GM19238 (cell line): ENCODE measurements around the gene GNG7.
"Not testable (repeated sequence)": the region's sequence is repeated elsewhere in the genome, so short reads cannot be mapped to it uniquely, and the experiment has no call there.

ENCODE experiments used
- DNase-seq: peaks from one replicate; pipeline ENCODE4 v3.0.0; 2011; ENCODE audit warnings: low spot score; ENCODE audit not compliant: insufficient read length

The GNG7 gene

GRCh38 chr19:2475018-2475701 lies 227.3 kb downstream of the GNG7 start:
- no peak for DNase-seq

- peak; percentile 81 for DNase-seq
Observed at GRCh38 chr19:2474232-2475017, 228.1 kb downstream of the GNG7 start.

- not testable (repeated sequence) for DNase-seq
Observed at GRCh38 chr19:2469915-2470200, 232.6 kb downstream of the GNG7 start.

DNA sequence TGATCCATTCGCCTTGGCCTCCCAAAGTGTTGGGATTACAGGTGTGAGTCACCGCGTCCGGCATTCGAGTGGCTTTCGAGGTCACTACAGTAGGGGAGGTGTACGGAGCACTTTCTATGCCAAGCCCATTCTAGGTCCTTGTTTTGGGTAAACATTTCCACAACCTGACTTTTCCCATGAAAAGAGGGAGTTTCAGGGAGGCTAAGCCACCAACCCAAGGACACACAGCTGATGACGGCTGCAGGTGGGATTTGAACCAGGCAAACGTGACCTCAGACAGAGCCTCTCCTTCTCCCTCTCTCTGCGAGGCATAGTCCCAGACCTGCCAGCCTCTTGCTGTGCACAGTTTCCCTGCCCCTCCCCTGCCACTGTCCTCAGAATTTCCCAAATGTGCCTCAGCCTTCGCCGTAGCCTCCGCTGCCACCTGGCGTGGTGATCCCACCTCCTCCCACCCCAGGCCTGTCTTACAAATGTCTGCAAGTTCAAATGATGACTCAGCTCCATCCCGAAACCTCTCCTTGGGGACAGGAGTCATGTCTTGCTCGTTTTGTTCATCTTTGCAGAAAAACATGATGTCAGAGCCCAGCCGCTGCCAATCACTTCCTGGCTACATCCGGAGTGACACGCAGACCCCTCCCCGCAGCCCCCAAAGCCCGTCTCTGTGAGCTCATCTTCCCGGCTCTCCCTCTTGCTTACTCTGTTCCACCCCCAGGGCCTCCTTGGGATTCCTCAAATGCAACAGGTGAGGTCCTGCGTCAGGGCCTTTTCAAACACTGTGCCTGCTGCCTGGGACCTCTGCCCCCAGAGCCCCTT lies 233.2 kb downstream of the GNG7 start:
- no peak for DNase-seq

DNA sequence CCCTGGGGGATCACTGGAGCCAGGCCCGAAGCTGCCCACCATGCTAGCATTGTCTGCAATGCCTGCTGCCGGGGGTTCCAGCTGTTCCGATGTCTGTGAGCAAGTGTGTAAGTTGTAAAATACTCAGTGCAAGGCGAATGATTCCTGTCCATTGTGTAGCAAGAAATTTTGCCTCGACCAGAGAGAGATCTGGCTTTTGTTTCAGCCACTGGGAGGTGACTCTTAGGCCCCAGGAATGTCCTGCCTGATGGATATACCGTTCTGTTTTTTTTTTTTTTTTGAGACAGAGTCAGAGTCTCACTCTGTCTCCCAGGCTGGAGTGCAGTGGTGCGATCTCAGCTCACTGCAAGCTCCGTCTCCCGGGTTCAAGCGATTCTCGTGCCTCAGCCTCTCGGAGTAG lies 233.9 kb downstream of the GNG7 start:
- DNase-seq: no peak

DNA sequence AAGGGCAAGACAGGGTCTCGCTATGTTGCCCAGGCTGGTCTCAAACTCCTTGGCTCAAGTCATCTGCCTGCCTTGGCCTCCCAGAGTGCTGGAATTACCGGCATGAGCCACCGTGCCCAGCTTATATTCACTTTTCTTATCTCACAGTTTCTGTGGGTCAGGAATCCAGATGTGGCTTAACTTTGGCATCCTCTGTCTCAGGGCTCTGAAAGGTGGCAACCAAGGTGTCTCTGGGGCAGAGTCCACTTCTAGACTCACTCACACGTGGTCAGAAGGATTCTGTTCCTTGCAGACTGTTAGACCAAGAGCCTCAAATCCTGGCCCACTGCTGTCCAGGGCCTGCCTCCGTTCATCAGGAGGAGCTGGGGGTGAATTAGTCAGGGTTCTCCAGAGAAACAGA lies 238.1 kb downstream of the GNG7 start:
- no peak for DNase-seq

GRCh38 chr19:2463694-2464093 lies 238.8 kb downstream of the GNG7 start:
- not testable (repeated sequence) for DNase-seq

DNA sequence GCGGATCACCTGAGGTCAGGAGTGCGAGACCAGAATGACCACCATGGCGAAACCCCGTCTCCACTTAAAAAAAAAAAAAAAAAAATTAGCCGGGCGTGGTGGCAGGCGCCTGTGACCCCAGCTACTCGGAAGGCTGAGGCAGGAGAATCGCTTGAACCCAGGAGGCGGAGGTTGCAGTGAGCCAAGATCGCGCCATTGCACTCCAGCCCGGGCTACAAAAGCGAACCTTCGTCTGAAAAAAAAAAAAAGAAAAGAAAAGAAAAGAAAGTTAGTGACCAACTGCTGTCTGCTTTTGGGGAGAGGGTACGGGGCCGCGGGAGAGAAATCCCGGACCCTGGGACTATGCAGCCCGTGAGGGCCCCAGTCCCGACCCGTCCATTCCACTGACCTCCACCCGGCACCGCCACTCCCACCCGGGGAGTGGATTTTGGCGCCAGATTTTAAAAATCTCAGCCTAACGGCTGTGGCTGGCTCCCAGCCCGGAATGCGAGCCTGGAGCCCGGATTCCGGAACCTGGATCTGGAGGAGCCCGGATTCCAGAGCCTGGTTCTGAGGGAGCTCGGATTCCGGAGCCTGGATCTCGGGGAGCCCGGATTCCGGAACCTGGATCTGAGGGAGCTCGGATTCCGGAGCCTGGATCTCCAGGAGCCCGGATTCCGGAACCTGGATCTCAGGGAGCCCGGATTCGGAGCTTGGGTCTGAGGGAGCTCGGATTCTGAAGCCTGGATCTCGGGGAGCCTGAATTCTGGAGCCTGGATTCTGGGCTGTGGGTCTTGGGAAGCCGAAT lies 239.7 kb downstream of the GNG7 start:
- no peak for DNase-seq

DNA sequence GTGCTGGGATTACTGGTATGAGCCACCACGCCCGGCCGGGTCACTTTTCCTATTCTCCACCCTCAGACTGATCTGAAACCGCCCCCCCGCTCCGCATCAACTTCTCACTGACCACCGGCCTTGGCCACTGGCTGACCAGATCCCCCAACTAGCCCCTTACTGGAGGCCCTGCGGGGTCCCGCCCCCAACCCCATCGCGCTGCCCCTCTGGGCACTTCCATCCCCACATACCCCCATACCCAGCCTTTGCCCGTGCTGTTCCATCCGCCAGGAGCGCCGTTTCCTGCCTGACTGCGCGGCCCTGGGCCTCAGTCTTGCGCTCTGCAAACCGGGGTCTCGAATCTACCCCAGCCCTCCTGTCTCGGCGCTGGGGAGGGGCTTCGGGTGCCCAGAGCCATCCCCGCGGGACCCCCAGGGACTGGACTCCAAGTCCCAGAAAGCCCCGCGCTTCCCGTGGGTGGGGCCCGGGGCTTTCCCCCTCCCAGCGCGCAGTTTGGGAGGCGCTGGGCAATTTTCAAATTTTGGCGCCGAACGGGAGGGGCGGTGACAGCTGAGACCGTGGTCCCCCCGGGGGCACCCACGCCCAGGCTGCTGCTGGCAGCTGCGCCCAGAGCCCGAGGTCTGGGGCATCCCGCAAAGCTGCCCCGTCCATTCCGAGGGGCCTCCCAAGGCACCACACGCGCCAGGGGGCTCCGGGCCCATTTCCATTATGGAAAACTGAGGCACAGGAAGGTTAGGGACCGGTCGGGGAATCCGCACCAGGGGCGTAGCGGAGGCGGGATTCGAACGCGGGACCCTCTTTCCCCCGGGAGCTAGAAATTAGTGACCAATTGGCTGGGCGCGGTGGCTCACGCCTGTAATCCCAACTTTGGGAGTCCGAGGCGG lies 240.5 kb downstream of the GNG7 start:
- DNase-seq: peak; percentile 85
